HEK293 (cell line): ENCODE data around the gene POU2F2.

ENCODE experiments used
- CTCF ChIP-seq: fragments of 450-650 bp; formaldehyde crosslinking; IDR thresholded peaks from 2 replicates; pipeline ENCODE4 v1.5.1; 2016; ENCODE audit warnings: missing biosample characterization, missing genetic modification characterization
- ZNF121 ChIP-seq: fragments of 450-650 bp; formaldehyde crosslinking; IDR thresholded peaks from 2 replicates; pipeline ENCODE4 v1.5.1; 2016; ENCODE audit warnings: missing biosample characterization, missing genetic modification characterization
- ZNF274 ChIP-seq, 2 experiments: fragments of 200-500 bp in 1 of 2; fragments of 450-650 bp in 1 of 2; sonication (Bioruptor generic) in 1 of 2; formaldehyde crosslinking in 1 of 2; IDR thresholded peaks; 2 replicates each; pipeline versions ENCODE4 v1.5.1 to v1.6.1; 2014 to 2016; ENCODE audit warnings: borderline replicate concordance in 1 of 2, inconsistent platforms in 1 of 2, low read length in 1 of 2, missing biosample characterization in 1 of 2, missing genetic modification characterization in 1 of 2
- ZNF549 ChIP-seq: fragments of 450-650 bp; IDR thresholded peaks from 2 replicates; pipeline ENCODE4 v1.5.1; 2018; ENCODE audit warnings: missing biosample characterization, missing genetic modification characterization, mild to moderate bottlenecking, inconsistent platforms, moderate library complexity

GRCh38 chr19:42052241-42052863 is 79.9 kb downstream of the POU2F2 start:
- TF ChIP-seq ZNF549 (tag by site-specific recombination) (no peak), ZNF121 (no peak), CTCF (no peak), ZNF274 (IDR thresholded peaks at IDR 0.05; ENCODE audit: low read length) (no peak), ZNF274 (tag by site-specific recombination; IDR thresholded peaks at IDR 0.05; ENCODE audit: borderline replicate concordance) (no peak)
